ENCODE results near the gene GALNT8.

Gene GALNT8

DNA sequence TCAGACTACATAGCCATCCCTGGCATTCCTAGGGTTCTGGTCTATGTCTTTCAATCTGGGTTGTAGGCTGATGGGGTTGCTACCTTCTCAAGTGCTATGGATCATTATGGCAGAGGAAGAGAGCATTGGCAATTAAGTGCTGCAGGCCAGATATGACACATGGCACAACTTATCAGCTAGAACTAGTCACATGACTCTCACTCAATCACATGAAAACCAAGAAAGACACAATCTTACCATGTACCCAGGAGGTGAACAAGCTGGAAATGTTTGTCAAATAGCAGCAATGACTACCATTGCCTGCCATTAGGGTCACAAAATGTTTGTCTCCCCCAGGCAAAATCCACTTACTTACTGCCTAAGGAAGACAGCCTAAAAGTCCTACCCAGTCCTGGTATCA is 80.4 kb downstream of the GALNT8 start:
- no peak for DNase-seq

DNA sequence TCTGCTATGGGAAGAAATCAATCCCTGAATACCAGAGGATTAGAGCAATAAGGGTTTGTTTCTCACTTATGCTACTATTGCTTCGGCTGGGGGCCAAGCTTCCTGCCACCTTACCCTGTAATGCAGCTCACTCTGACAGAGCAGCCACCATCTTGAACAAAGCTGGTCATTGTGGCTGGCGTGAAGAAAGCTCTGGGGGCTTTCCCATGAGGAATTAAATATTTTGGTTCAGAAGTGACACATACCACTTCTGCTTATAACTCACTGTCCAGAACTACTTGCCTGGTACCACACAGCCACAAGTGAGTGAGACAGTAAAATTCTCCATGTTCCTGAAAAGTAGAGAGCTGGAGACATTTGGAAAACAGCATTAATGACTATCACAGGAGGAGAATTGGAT is 82.6 kb downstream of the GALNT8 start:
- DNase-seq = no peak

- no peak for DNase-seq
These were observed 86.4 kb downstream of the GALNT8 start for GRCh38 chr12:4806439-4807115.

- no peak for DNase-seq
These were observed 87.0 kb downstream of the GALNT8 start for GRCh38 chr12:4807116-4807783.

GRCh38 chr12:4807813-4808212 is 87.6 kb downstream of the GALNT8 start:
- no peak for DNase-seq

DNA sequence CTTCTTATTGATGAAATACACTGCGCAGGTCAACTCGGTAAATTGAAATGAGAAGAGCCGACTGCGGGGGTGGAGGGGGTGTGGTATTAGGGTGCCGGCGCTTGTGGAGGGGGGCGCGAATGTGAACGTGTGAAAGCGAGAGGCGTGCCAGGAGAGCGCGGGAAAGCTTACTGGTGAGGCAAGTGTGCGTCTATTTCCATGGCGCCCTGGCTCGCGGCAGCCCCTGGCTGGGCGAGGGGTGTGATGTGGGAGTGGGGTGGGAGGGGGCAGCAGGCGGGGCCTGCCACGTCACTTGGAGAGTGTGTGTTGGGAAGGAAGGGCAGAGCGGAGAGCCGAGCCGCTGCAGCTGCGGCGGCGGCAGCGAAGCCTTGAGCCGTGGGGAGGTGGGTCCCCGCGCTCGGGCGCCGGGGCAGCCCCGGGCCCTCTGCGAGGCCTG is 88.8 kb downstream of the GALNT8 start:
- DNase-seq = no peak

DNA sequence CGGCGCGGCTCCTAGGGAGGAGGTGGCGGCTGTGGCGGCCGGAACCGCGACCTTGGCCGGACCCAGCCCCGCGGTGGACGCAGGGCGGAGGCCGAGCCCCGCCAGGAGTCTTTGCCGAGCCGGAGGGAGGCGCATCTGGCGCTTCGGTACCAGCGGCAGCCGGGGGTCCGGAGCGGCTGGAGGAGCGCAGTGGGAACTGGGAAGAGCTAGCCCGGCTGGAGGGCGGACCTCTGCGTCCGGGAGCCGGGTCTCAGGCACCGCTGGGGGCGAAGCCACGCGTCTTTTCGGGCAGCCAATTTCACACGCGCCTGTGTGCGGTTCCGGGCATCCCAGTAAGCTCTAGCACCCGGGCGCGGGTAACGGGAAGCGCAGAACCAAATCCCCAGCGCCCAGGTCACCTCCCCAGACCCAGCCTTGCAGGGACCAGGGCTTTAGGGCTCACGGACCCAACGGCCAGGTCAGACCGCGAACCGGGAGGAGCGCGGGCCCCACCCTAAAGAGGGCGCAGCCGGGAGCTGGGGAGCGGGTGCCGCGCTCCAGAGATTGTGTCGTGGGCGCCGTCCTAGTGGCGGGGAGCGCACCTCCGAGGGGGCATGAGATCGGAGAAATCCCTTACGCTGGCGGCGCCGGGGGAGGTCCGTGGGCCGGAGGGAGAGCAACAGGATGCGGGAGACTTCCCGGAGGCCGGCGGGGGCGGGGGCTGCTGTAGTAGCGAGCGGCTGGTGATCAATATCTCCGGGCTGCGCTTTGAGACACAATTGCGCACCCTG is 89.4 kb downstream of the GALNT8 start:
- DNase-seq = no peak

DNA sequence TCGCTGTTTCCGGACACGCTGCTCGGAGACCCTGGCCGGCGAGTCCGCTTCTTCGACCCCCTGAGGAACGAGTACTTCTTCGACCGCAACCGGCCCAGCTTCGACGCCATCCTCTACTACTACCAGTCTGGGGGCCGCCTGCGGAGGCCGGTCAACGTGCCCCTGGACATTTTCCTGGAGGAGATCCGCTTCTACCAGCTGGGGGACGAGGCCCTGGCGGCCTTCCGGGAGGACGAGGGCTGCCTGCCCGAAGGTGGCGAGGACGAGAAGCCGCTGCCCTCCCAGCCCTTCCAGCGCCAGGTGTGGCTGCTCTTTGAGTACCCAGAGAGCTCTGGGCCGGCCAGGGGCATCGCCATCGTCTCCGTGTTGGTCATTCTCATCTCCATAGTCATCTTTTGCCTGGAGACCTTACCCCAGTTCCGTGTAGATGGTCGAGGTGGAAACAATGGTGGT is 90.0 kb downstream of the GALNT8 start:
- no peak for DNase-seq

DNA sequence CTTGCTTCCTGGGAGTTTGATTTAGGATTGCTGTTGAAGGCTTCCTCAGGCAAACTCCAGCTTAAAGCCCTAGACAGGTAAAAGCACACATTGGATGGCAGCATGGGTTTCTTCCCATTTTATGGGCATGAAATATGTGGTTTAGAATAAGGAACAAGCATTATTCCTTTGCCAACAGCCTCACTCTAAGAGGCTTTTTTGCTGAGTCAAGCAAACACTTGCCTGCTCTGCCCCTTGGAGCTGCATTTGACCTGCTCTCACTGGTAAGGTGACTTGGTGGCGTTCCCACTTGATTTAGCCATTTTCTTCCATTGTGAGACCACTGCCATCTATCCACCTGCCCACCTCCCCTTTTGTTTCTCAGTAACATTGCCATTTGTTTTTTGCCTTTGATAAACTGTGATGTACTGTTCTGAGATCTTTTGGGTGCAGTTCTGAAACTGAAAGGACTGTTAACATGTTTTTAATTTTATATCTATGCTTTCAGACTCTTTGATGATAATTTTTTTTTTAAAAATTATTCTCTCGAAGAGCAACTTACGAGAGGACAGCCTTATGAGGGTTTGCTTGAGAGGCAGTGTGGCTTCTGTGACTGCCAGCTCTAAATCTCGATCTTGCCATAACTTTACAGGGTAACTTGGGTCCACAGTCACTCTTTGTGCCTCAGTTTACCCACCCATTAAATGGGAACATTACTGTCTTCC is 92.6 kb downstream of the GALNT8 start:
- no peak for DNase-seq

GRCh38 chr12:4813741-4814140 is 93.5 kb downstream of the GALNT8 start:
- no peak for DNase-seq

DNA sequence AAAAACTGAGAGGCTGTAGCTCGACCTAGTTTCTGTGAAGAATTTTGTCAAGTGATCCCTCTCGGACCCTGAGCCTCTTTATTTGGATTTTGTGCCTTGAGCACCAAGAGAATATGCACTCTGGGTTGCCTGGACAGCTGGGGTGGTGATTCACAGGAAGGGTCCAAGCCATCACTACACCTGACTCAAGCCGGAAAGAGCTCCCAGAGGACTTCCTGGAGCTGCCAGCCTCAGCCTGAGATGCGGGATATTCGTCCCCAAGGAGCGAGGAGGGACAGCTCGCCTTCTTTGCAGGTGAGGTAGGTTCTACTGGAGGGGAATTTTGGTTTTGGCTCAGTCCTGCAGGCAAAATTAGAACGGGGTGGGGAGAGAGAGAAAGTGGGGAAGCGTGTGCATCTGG is 94.3 kb downstream of the GALNT8 start:
- DNase-seq = no peak

GRCh38 chr12:4816744-4817525 is 96.7 kb downstream of the GALNT8 start:
- DNase-seq = no peak

- no peak for DNase-seq
These were observed 97.7 kb downstream of the GALNT8 start for GRCh38 chr12:4817880-4818279.

DNA sequence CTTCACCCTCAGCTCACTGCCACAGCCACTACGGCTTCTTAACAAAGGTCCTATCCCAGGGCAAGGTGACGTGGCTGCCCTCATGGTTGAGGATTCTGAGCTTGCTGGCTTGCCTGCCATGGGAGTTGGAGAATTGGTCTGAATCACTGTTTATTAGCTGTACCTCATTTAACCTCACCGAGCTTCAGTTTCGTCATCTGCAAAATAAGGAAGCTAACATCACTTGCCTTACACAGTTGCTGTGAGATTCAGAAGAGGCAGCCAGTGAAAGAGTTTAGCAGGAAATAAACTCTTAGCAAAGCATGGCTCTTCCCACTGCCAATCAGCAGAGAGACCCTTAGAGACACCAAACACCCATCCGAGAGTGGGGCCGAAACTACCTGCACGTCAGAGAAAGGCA is 99.5 kb downstream of the GALNT8 start:
- DNase-seq = no peak

DNA sequence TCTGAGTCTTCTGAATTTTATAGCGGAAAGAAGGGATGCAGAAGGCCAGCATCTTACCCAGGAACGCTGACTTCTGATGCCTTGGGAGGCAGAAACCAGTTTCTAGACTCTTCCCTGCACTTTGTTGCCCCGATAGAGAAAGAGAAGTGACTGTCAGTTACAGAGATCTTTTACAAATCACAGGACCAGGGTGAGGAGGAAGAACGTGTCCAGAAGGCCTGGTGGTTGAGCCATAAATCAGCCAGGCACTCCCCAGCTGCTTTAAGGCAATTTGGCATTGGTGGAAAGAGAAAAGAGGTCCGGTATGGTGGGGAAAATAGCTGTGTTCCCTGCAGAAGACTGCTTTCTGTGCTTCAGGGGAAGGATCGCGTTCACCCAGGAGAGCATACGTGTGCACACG is 100.8 kb downstream of the GALNT8 start:
- DNase-seq = no peak
